PC-3 (cell line): ENCODE data around the gene GPX3.

Experiments used
- CTCF ChIP-seq: fragments of 300-600 bp; sonication (generic); conservative IDR thresholded peaks from 2 replicates; pipeline ENCODE4 v1.5.1; 2017; ENCODE audit warnings: antibody characterized with exemption, low read depth, mild to moderate bottlenecking, low read length
- EZH2 ChIP-seq: fragments of 300-600 bp; sonication (generic); IDR thresholded peaks from one replicate; pipeline ENCODE4 v1.6.1; 2017; ENCODE audit warnings: antibody characterized with exemption, mild to moderate bottlenecking, low read length; ENCODE audit not compliant: unreplicated experiment
- EZH2phosphoT487 ChIP-seq: fragments of 300-600 bp; sonication (generic); IDR thresholded peaks from 2 replicates; pipeline ENCODE4 v1.6.1; 2018; ENCODE audit warnings: mild to moderate bottlenecking, antibody characterized with exemption, low read length, borderline replicate concordance

DNA sequence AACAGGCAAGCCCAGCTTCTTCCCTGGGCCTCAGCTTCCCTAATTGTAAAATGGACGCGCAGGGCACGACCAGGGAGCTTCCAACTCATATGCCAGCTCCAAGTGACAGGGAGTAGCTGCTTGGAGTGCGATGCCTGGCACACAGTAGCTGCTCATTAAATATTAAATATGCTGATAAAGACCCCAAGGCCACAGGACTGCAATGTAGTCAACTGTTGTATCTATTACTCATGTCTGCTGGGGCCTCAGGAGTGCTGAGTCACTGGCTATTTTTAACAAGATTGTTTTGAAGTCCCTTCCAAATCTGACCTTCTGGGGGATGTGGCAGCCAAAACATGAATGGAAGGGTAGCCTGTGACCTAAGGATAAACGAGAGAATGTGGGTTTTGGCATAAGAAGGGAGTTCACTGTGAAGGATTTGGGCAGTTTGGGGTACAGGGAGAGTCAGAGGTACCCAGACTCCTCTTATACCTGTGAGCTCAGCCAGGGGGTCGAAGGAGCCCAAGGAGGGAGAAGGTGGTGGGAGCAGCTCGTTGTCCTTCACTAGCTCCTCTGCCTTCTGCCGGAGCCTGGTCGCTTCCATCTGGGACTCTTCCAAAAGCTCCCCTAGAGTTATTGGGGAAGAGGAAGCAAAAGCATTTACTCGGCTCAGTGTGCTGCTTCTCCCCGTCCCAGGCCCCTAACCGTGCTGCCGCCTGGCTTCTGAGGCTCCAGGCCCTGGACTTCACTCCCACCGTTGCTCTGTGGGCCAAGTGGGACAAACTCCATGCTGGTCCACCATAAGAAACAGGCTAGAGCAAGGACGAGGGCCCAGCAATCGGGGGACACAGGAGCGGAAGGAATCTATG, 43.0 kb downstream of the GPX3 start:
- TF ChIP-seq CTCF = no peak
- TF ChIP-seq EZH2 = no peak
- TF ChIP-seq EZH2phosphoT487 = no peak
